Suprapubic skin (tissue), 4 donors: ENCODE results near the gene SLC22A23. TPM values are rescaled to one million over a fixed set of nuclear protein-coding genes. Genes with fewer than 3 reads are reported as not detected.

Experiments used
- DNase-seq, 2 donors: peaks; one replicate each; pipeline ENCODE4 v3.0.0-alpha.2; 2019; ENCODE audit warnings: low spot score in 2 of 2
- H3K27ac ChIP-seq: fragments of 200-600 bp; sonication (generic); one replicate; pipeline ENCODE4 v1.5.1; 2019
- H3K27me3 ChIP-seq: fragments of 200-600 bp; sonication (generic); one replicate; pipeline ENCODE4 v1.5.1; 2019
- H3K36me3 ChIP-seq: fragments of 200-600 bp; sonication (generic); one replicate; pipeline ENCODE4 v1.5.1; 2019
- H3K4me1 ChIP-seq: fragments of 200-600 bp; sonication (generic); one replicate; pipeline ENCODE4 v1.5.1; 2019
- H3K4me3 ChIP-seq: fragments of 200-600 bp; sonication (generic); one replicate; pipeline ENCODE4 v1.5.1; 2019; ENCODE audit warnings: mild to moderate bottlenecking
- H3K9me3 ChIP-seq: fragments of 200-600 bp; sonication (generic); one replicate; pipeline ENCODE4 v1.5.1; 2019
- EP300 ChIP-seq: sonication (generic); formaldehyde crosslinking; IDR thresholded peaks from one replicate; pipeline ENCODE4 v1.6.1; 2017; ENCODE audit warnings: antibody characterized with exemption
- POLR2A ChIP-seq, 2 donors: fragments of 450-650 bp; IDR thresholded peaks; one replicate each; pipeline ENCODE4 v1.6.1; 2017; ENCODE audit warnings: antibody characterized with exemption in 2 of 2, mild to moderate bottlenecking in 2 of 2, moderate library complexity in 2 of 2
- POLR2AphosphoS5 ChIP-seq, 3 donors: sonication (generic); formaldehyde crosslinking; IDR thresholded peaks; one replicate each; pipeline ENCODE4 v1.6.1; 2017; ENCODE audit warnings: antibody characterized with exemption in 3 of 3
- WGBS: methylation state at CpG from one replicate; pipeline ENCODE4 v1.1.5; 2018; 5-methylcytosine and 5-hydroxymethylcytosine counted together
- total RNA-seq, 4 donors: library from RNA; depleted of rRNA; stranded (reverse); fragments of >200 nt; gene quantifications; one replicate each; pipeline ENCODE4 v1.1.0, GENCODE V29; 2016
- TF ChIP-seq, protein P1 (sequence below), 2 donors: fragments of 200-600 bp in 1 of 2; fragments of 450-650 bp in 1 of 2; sonication (generic) in 1 of 2; IDR thresholded peaks; one replicate each; pipeline ENCODE4 v1.5.1; 2016 to 2019; ENCODE audit warnings: antibody characterized with exemption in 2 of 2, mild to moderate bottlenecking in 1 of 2, moderate library complexity in 1 of 2

The SLC22A23 gene
- total RNA-seq, 4 donors from 2014 or later: 38.2 to 59.8 (median 48.1) TPM

- Histone ChIP-seq H3K9me3 (no peaks in the 10 kb centered on the region), H3K4me3 (no peak overlapping the region), H3K36me3 (peaks cover 2% of the 10 kb centered on the region), H3K4me1 (peaks cover 20% of the 10 kb centered on the region), H3K27me3 (no peaks in the 10 kb centered on the region), H3K27ac (no peak overlapping the region)
- 92% methylated on average over 11 of the region's 11 CpGs for WGBS
- TF ChIP-seq, protein P1, sequence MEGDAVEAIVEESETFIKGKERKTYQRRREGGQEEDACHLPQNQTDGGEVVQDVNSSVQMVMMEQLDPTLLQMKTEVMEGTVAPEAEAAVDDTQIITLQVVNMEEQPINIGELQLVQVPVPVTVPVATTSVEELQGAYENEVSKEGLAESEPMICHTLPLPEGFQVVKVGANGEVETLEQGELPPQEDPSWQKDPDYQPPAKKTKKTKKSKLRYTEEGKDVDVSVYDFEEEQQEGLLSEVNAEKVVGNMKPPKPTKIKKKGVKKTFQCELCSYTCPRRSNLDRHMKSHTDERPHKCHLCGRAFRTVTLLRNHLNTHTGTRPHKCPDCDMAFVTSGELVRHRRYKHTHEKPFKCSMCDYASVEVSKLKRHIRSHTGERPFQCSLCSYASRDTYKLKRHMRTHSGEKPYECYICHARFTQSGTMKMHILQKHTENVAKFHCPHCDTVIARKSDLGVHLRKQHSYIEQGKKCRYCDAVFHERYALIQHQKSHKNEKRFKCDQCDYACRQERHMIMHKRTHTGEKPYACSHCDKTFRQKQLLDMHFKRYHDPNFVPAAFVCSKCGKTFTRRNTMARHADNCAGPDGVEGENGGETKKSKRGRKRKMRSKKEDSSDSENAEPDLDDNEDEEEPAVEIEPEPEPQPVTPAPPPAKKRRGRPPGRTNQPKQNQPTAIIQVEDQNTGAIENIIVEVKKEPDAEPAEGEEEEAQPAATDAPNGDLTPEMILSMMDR (IDR thresholded peaks at IDR 0.05): no peak
- TF ChIP-seq POLR2A (IDR thresholded peaks at IDR 0.05): no peak
- TF ChIP-seq EP300: no peak
- TF ChIP-seq POLR2AphosphoS5 (IDR thresholded peaks at IDR 0.05): no peak
- DNase-seq: no peak
Measured at GRCh38 chr6:3411967-3412778, 44.7 kb downstream of the SLC22A23 start.

- no peaks in the 10 kb centered on the region for H3K27me3 ChIP-seq
- H3K36me3 ChIP-seq: peaks cover 2% of the 10 kb centered on the region
- no peak overlapping the region for H3K27ac ChIP-seq
- H3K4me3 ChIP-seq: no peak overlapping the region
- no peaks in the 10 kb centered on the region for H3K9me3 ChIP-seq
- TF ChIP-seq EP300: no peak
- TF ChIP-seq, protein P1 (IDR thresholded peaks at IDR 0.05): peak; percentile 24 to 49
- peak in 1 of 2 donors; percentile 59 for DNase-seq
- 71% methylated on average over 15 of the region's 15 CpGs for WGBS
- peaks cover 30% of the 10 kb centered on the region for H3K4me1 ChIP-seq
Measured at GRCh38 chr6:3410385-3411360, 46.2 kb downstream of the SLC22A23 start.

- whole genome bisulfite sequencing: 87% methylated on average over 13 of the region's 13 CpGs
- DNase-seq: peak in 1 of 2 donors; percentile 32
- TF ChIP-seq POLR2AphosphoS5 (IDR thresholded peaks at IDR 0.05) (no peak), EP300 (no peak), POLR2A (IDR thresholded peaks at IDR 0.05) (no peak)
- TF ChIP-seq, protein P1 (IDR thresholded peaks at IDR 0.05): no peak
- no peaks in the 10 kb centered on the region for H3K9me3 ChIP-seq
- H3K27ac ChIP-seq: no peak overlapping the region
- H3K4me1 ChIP-seq: peaks cover 38% of the 10 kb centered on the region
- no peaks in the 10 kb centered on the region for H3K27me3 ChIP-seq
- no peak overlapping the region for H3K4me3 ChIP-seq
- peaks cover 2% of the 10 kb centered on the region for H3K36me3 ChIP-seq
Measured at GRCh38 chr6:3409699-3410384, 47.0 kb downstream of the SLC22A23 start.

DNA sequence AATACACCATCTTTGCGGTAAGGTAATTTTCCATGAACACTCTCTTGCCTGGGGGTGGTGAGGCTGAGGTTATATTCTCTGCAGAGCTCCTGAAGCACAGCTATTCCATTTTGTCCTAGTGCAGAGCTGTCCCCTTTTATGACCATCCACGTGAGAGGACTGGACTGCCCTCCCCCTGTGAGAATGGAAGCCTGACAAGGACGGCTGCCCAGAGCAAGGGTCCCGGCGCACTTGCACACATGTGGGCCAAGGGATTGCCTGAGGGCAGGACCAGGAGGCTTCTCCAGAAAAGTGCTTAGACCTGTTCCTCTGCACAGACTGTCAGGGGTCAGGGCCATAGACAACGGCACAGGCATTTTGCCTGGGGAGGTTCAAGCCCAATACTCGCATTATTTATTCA lies 48.2 kb downstream of the SLC22A23 start:
- 89% methylated on average over 7 of the region's 7 CpGs for WGBS
- Histone ChIP-seq H3K27me3 (no peaks in the 10 kb centered on the region), H3K4me1 (peaks cover 44% of the 10 kb centered on the region), H3K27ac (no peak overlapping the region), H3K9me3 (no peaks in the 10 kb centered on the region), H3K4me3 (no peak overlapping the region), H3K36me3 (peaks cover 2% of the 10 kb centered on the region)
- TF ChIP-seq POLR2A (IDR thresholded peaks at IDR 0.05) (no peak), EP300 (no peak), POLR2AphosphoS5 (IDR thresholded peaks at IDR 0.05) (no peak)
- TF ChIP-seq, protein P1 (IDR thresholded peaks at IDR 0.05): no peak
- DNase-seq: no peak
